Measurements from ENCODE around the gene MTX2. TPM values are rescaled to one million over a fixed set of nuclear protein-coding genes. Genes with fewer than 3 reads are reported as not detected.

Gene MTX2
- total RNA-seq, 1 experiment from 2014 or later: 30.8 TPM

GRCh38 chr2:176240301-176240700, 28.9 kb upstream of the MTX2 start:
- Mint-ChIP-seq H3K27me3 (ENCODE audit: low read depth) (peaks cover 4% of the 10 kb centered on the region; the same call in 1 of the 2 replicates), H3K9me3 (no peaks in the 10 kb centered on the region), H3K36me3 (ENCODE audit: insufficient read depth in 1 of 3, low read depth in 3 of 3) (no peaks in the 10 kb centered on the region), H3K27ac (no peak overlapping the region), H3K4me1 (no peaks in the 10 kb centered on the region), H3K4me3 (no peak overlapping the region)
- no peak overlapping the region for H3K4me2 ChIP-seq (ENCODE audit: insufficient read depth, insufficient read length, low read length)
- H2BK20ac ChIP-seq (ENCODE audit: low read depth, low read length, poor library complexity, severe bottlenecking): no peak overlapping the region
- H3K14ac ChIP-seq (ENCODE audit: insufficient read depth, low read length): no peak overlapping the region
- no peak overlapping the region for H2AFZ ChIP-seq (ENCODE audit: low read length)
- no peak overlapping the region for H2BK12ac ChIP-seq (ENCODE audit: insufficient read length, low read depth, low read length)
- no peak for TF ChIP-seq CTCF (conservative IDR thresholded peaks at IDR 0.05)
- H3K27me3 ChIP-seq (ENCODE audit: insufficient read depth, low read length): no peaks in the 10 kb centered on the region
- H3K79me2 ChIP-seq (ENCODE audit: insufficient read depth, low read length): no peaks in the 10 kb centered on the region
- H3K18ac ChIP-seq (ENCODE audit: insufficient read length, low read depth, low read length): no peak overlapping the region
- H4K8ac ChIP-seq (replicated peaks; ENCODE audit: insufficient read length, low read depth, low read length): no peak overlapping the region
- no peak overlapping the region for H3K56ac ChIP-seq (ENCODE audit: insufficient read length, low read depth, low read length)
- H3K9me3 ChIP-seq (ENCODE audit: control insufficient read depth, low read depth, low read length): no peaks in the 10 kb centered on the region
- WGBS (ENCODE audit: extremely low coverage, insufficient read length, low lambda C conversion rate): no CpG with 5 or more reads among the region's 1 CpG
- no peak for DNase-seq
- no peaks in the 10 kb centered on the region for H3K79me1 ChIP-seq (ENCODE audit: insufficient read depth, low read depth, low read length, poor library complexity, severe bottlenecking)
- H2AK5ac ChIP-seq (ENCODE audit: insufficient read length, low read length): no peak overlapping the region
- H3T11ph ChIP-seq (ENCODE audit: low read length): no peak overlapping the region
- no peak overlapping the region for H3K4ac ChIP-seq (ENCODE audit: low read depth, low read length)
- no peaks in the 10 kb centered on the region for H4K20me1 ChIP-seq (ENCODE audit: control insufficient read depth, insufficient read depth, insufficient read length)
- H4K5ac ChIP-seq (ENCODE audit: insufficient read length, low read depth, low read length): no peak overlapping the region
- H2BK15ac ChIP-seq (ENCODE audit: low read depth, low read length): no peak overlapping the region
- H3K4me1 ChIP-seq (ENCODE audit: insufficient read depth, low read length): no peaks in the 10 kb centered on the region
- no peak overlapping the region for H3K27ac ChIP-seq (ENCODE audit: insufficient read length, low read depth, low read length)
- no peak overlapping the region for H4K91ac ChIP-seq (ENCODE audit: insufficient read length, low read depth, low read length)
- no peak overlapping the region for H2BK5ac ChIP-seq (ENCODE audit: insufficient read length, low read length)
- no peak overlapping the region for H2BK120ac ChIP-seq (ENCODE audit: low read depth, low read length, poor library complexity, severe bottlenecking)
- H3K23me2 ChIP-seq (ENCODE audit: insufficient read length, low read depth, low read length, poor library complexity, severe bottlenecking): no peaks in the 10 kb centered on the region
- no peak overlapping the region for H3K9ac ChIP-seq (ENCODE audit: extremely low read depth, insufficient read length, low read length)
- H3K23ac ChIP-seq (ENCODE audit: insufficient read length, low read depth, low read length): no peak overlapping the region
